Measurements from ENCODE around the gene MKX. TPM values are rescaled to one million over a fixed set of nuclear protein-coding genes. Genes with fewer than 3 reads are reported as not detected.
A peak's percentile ranks its signal among the peaks of the same experiment; 100 is the strongest.

MKX gene
- polyA plus RNA-seq, 3 donors: not detected

DNA sequence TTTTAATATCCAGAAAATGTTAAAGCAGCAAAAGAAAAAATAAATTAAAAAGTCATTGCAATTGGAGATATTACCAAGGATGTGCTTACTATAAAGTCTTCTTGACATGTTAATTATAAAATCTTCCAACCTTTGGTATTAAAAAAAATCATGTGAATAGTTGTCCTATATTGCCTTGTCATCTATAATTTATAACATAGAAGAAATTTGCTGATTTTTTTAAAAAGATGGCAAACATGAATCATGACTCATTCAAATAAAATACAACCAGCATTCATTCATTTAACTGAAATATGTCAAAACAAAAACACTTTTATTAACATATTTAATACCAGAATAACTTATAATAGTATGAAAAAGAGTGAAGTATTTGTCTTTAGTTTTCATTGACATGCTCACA, 72.6 kb downstream of the MKX start:
- H3K9me3 Mint-ChIP-seq: no peaks in the 10 kb centered on the region
- no peak overlapping the region for H3K9ac ChIP-seq (ENCODE audit: insufficient read depth, low read length, poor library complexity, severe bottlenecking)
- H3K27me3 Mint-ChIP-seq (ENCODE audit: low read depth in 3 of 3): peaks cover 0 to 2% (median 0%) of the 10 kb centered on the region in 3 donors
- no peak for TF ChIP-seq CTCF (IDR thresholded peaks at IDR 0.05)
- no peak overlapping the region for H3K4me2 ChIP-seq (replicated peaks; ENCODE audit: extremely low read depth, low read length, poor library complexity, severe bottlenecking)
- no peak for DNase-seq
- no peaks in the 10 kb centered on the region for H4K20me1 ChIP-seq (ENCODE audit: insufficient read depth, low read length)
- no peak overlapping the region for H3K27ac Mint-ChIP-seq
- H3K4me1 ChIP-seq (ENCODE audit: control insufficient read depth in 1 of 2, insufficient read depth in 2 of 2, low read length in 2 of 2): no peaks in the 10 kb centered on the region
- H3K36me3 Mint-ChIP-seq: no peaks in the 10 kb centered on the region
- no peaks in the 10 kb centered on the region for H3K36me3 ChIP-seq (replicated peaks in 1 of 2; ENCODE audit: control insufficient read depth in 1 of 2, insufficient read depth in 2 of 2, low read length in 2 of 2)
- H2AFZ ChIP-seq (ENCODE audit: insufficient read depth, low read depth, low read length, poor library complexity, severe bottlenecking): no peak overlapping the region
- peaks cover 7% of the 10 kb centered on the region for H3K4me1 Mint-ChIP-seq
- intact Hi-C loops (cut with micrococcal nuclease): no loop called here
- no peak overlapping the region for H3K27ac ChIP-seq (ENCODE audit: low read depth in 1 of 2, low read length in 2 of 2)
- no peak overlapping the region for H3K4me3 ChIP-seq (replicated peaks in 1 of 3; ENCODE audit: low read depth in 2 of 3, low read length in 3 of 3)
- H3K9me3 ChIP-seq (replicated peaks in 1 of 2; ENCODE audit: control insufficient read depth in 1 of 2, insufficient read depth in 1 of 2, low read length in 2 of 2): no peaks in the 10 kb centered on the region
- no peaks in the 10 kb centered on the region for H3K27me3 ChIP-seq (ENCODE audit: control insufficient read depth in 2 of 2, insufficient read depth in 2 of 2, low read length in 2 of 2)
- no peak overlapping the region for H3K4me3 Mint-ChIP-seq
- no peaks in the 10 kb centered on the region for H3K79me2 ChIP-seq (ENCODE audit: insufficient read depth, low read length)

GRCh38 chr10:27671821-27672220, 73.8 kb downstream of the MKX start:
- Histone ChIP-seq H3K9me3 (replicated peaks in 1 of 2; ENCODE audit: control insufficient read depth in 1 of 2, insufficient read depth in 1 of 2, low read length in 2 of 2) (no peaks in the 10 kb centered on the region), H2AFZ (ENCODE audit: insufficient read depth, low read depth, low read length, poor library complexity, severe bottlenecking) (peak overlapping the region; percentile 57), H3K27me3 (ENCODE audit: control insufficient read depth in 2 of 2, insufficient read depth in 2 of 2, low read length in 2 of 2) (no peaks in the 10 kb centered on the region), H3K79me2 (ENCODE audit: insufficient read depth, low read length) (no peaks in the 10 kb centered on the region), H3K36me3 (replicated peaks in 1 of 2; ENCODE audit: control insufficient read depth in 1 of 2, insufficient read depth in 2 of 2, low read length in 2 of 2) (no peaks in the 10 kb centered on the region), H3K4me1 (ENCODE audit: control insufficient read depth in 1 of 2, insufficient read depth in 2 of 2, low read length in 2 of 2) (no peaks in the 10 kb centered on the region), H4K20me1 (ENCODE audit: insufficient read depth, low read length) (no peaks in the 10 kb centered on the region), H3K9ac (ENCODE audit: insufficient read depth, low read length, poor library complexity, severe bottlenecking) (no peak overlapping the region), H3K4me3 (replicated peaks in 1 of 3; ENCODE audit: low read depth in 2 of 3, low read length in 3 of 3) (no peak overlapping the region), H3K4me2 (replicated peaks; ENCODE audit: extremely low read depth, low read length, poor library complexity, severe bottlenecking) (no peak overlapping the region), H3K27ac (ENCODE audit: low read depth in 1 of 2, low read length in 2 of 2) (no peak overlapping the region)
- Mint-ChIP-seq H3K9me3 (peaks cover 0 to under 1% (median 0%) of the 10 kb centered on the region in 7 donors), H3K36me3 (no peaks in the 10 kb centered on the region), H3K27ac (no peak overlapping the region), H3K4me1 (peaks cover 3% of the 10 kb centered on the region), H3K27me3 (ENCODE audit: low read depth in 3 of 3) (peaks cover 0 to 2% (median 0%) of the 10 kb centered on the region in 3 donors), H3K4me3 (no peak overlapping the region)
- WGBS (ENCODE audit: insufficient coverage): 100% methylated on average over 1 of the region's 4 CpGs
- no peak for TF ChIP-seq CTCF (IDR thresholded peaks at IDR 0.05)
- intact Hi-C loops (cut with micrococcal nuclease): no loop called here
- DNase-seq: no peak
